Lung (tissue), 12 donors: ENCODE measurements around the gene FIGNL1. TPM values are rescaled to one million over a fixed set of nuclear protein-coding genes. Genes with fewer than 3 reads are reported as not detected.
A peak's percentile ranks its signal among the peaks of the same experiment; 100 is the strongest.

Source experiments
- ATAC-seq: fragments of 200-7000 bp; cut with Tn5 transposase; one replicate; pipeline ENCODE4 v1.9.1; 2020; ENCODE audit warnings: moderate number of reproducible peaks; ENCODE audit not compliant: insufficient read depth, low FRiP score
- DNase-seq, 3 donors: peaks; one replicate each; pipeline ENCODE4 v3.0.0-alpha.2; 2013 to 2017
- H3K27ac ChIP-seq, 2 donors: one replicate each; pipeline ENCODE4 v1.5.1; 2013; ENCODE audit warnings: mild to moderate bottlenecking in 2 of 2, moderate library complexity in 2 of 2, control low read depth in 1 of 2, inconsistent platforms in 1 of 2, low read depth in 1 of 2, low read length in 1 of 2
- H3K27me3 ChIP-seq, 3 donors: one replicate each; pipeline ENCODE4 v1.5.1; 2013; ENCODE audit warnings: low read length in 2 of 3; ENCODE audit not compliant: control insufficient read depth in 3 of 3, insufficient read depth in 3 of 3
- H3K36me3 ChIP-seq, 4 donors: one replicate each; pipeline ENCODE4 v1.5.1; 2013; ENCODE audit warnings: low read length in 4 of 4, mild to moderate bottlenecking in 1 of 4, moderate library complexity in 1 of 4; ENCODE audit not compliant: control insufficient read depth in 4 of 4, insufficient read depth in 4 of 4
- H3K4me1 ChIP-seq, 5 donors: one replicate each; pipeline ENCODE4 v1.5.1; 2013; ENCODE audit warnings: low read length in 5 of 5, mild to moderate bottlenecking in 2 of 5, moderate library complexity in 1 of 5; ENCODE audit not compliant: control insufficient read depth in 5 of 5, insufficient read depth in 5 of 5
- H3K4me3 ChIP-seq: one replicate; pipeline ENCODE4 v1.5.1; 2013; ENCODE audit warnings: mild to moderate bottlenecking, control low read depth, moderate library complexity
- H3K9ac ChIP-seq, 2 donors: one replicate each; pipeline ENCODE4 v1.5.1; 2013; ENCODE audit warnings: low read length in 2 of 2, control low read depth in 1 of 2; ENCODE audit not compliant: insufficient read depth in 1 of 2
- H3K9me3 ChIP-seq, 4 donors: one replicate each; pipeline ENCODE4 v1.5.1; 2013; ENCODE audit warnings: low read length in 3 of 4, mild to moderate bottlenecking in 1 of 4, moderate library complexity in 1 of 4; ENCODE audit not compliant: control insufficient read depth in 4 of 4, insufficient read depth in 3 of 4
- WGBS, 2 donors: extraction: QIAGEN DNeasy Blood & Tissue Kit; methylation state at CpG; one replicate each; pipeline ENCODE4 v1.1.7; 2013; 5-methylcytosine and 5-hydroxymethylcytosine counted together
- polyA plus RNA-seq, 2 donors: library from polyadenylated mRNA; stranded (reverse); fragments of 200-250 nt; gene quantifications; one replicate each; pipeline ENCODE4 v1.2.1, GENCODE V29; 2013
- total RNA-seq, 2 donors: library from RNA; depleted of rRNA in 1 of 2; stranded (reverse); fragments of >200 nt in 1 of 2; gene quantifications; one replicate each; pipeline ENCODE4 v1.2.1, GENCODE V29; 2014 to 2021
- TF ChIP-seq, protein P1 (sequence below): IDR thresholded peaks from 2 replicates; pipeline ENCODE4 v1.5.1; 2012; ENCODE audit warnings: mild to moderate bottlenecking; ENCODE audit errors: control extremely low read depth, extremely low read depth
- donor health status: control.
- donor health status: control.
- donor health status: Bipolar disorder and iron deficiency.
- donor health status: healthy.
- donor health status: DM: yes; HTN: yes; CAD: no.

FIGNL1 gene
- total and polyA plus RNA-seq, 4 donors: 3.0 to 17.0 (median 6.2) TPM

- DNase-seq (no peak), ATAC-seq (no peak)
- Histone ChIP-seq H3K4me3 (no peak overlapping the region), H3K27ac (no peak overlapping the region), H3K9ac (no peak overlapping the region), H3K27me3 (peaks cover 0 to 34% (median 24%) of the 10 kb centered on the region in 3 donors), H3K36me3 (peaks cover 0 to 6% (median 0%) of the 10 kb centered on the region in 4 donors), H3K4me1 (peaks cover 0 to 2% (median 0%) of the 10 kb centered on the region in 5 donors), H3K9me3 (peaks cover 0 to 6% (median 0%) of the 10 kb centered on the region in 4 donors)
- WGBS, 2 donors: 81 to 89% methylated on average over 7 of the region's 7 CpGs
- TF ChIP-seq, protein P1, sequence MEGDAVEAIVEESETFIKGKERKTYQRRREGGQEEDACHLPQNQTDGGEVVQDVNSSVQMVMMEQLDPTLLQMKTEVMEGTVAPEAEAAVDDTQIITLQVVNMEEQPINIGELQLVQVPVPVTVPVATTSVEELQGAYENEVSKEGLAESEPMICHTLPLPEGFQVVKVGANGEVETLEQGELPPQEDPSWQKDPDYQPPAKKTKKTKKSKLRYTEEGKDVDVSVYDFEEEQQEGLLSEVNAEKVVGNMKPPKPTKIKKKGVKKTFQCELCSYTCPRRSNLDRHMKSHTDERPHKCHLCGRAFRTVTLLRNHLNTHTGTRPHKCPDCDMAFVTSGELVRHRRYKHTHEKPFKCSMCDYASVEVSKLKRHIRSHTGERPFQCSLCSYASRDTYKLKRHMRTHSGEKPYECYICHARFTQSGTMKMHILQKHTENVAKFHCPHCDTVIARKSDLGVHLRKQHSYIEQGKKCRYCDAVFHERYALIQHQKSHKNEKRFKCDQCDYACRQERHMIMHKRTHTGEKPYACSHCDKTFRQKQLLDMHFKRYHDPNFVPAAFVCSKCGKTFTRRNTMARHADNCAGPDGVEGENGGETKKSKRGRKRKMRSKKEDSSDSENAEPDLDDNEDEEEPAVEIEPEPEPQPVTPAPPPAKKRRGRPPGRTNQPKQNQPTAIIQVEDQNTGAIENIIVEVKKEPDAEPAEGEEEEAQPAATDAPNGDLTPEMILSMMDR: no peak
These were observed 45.8 kb downstream of the FIGNL1 start for GRCh38 chr7:50404392-50404791.

GRCh38 chr7:50400114-50400513, 50.0 kb downstream of the FIGNL1 start:
- Histone ChIP-seq H3K36me3 (peaks cover 0 to 6% (median 0%) of the 10 kb centered on the region in 4 donors), H3K4me3 (no peak overlapping the region), H3K4me1 (peaks cover 0 to 2% (median 0%) of the 10 kb centered on the region in 5 donors), H3K27ac (no peak overlapping the region), H3K9me3 (peaks cover 0 to 5% (median 0%) of the 10 kb centered on the region in 4 donors), H3K27me3 (peaks cover 0 to 42% (median 38%) of the 10 kb centered on the region in 3 donors), H3K9ac (no peak overlapping the region)
- peak in 1 of 3 donors; percentile 3 for DNase-seq
- no peak for ATAC-seq
- TF ChIP-seq, protein P1: no peak
- WGBS, 2 donors: 44 to 81% methylated on average over 41 of the region's 41 CpGs

DNA sequence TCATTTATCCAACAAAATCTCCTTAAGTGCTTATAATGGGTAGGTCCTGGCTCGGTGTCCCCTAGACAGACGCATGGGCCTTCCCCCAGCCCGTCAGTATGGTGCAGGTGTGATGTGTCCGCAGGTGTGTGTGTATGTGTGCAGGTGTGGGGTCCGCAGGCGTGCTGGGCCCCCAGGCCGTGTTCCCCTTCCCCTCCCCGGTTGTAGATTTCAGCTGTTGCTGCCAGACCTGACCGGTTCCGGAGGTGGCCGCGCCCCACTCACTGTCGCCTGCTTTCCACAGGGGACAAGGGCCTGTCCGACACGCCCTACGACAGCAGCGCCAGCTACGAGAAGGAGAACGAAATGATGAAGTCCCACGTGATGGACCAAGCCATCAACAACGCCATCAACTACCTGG, 50.5 kb downstream of the FIGNL1 start:
- no peak overlapping the region for H3K27ac ChIP-seq
- no peak for ATAC-seq
- no peak for DNase-seq
- peaks cover 0 to 5% (median 0%) of the 10 kb centered on the region in 4 donors for H3K9me3 ChIP-seq
- peaks cover 0 to 42% (median 35%) of the 10 kb centered on the region in 3 donors for H3K27me3 ChIP-seq
- no peak overlapping the region for H3K9ac ChIP-seq
- peaks cover 0 to 2% (median 0%) of the 10 kb centered on the region in 5 donors for H3K4me1 ChIP-seq
- 68 to 88% methylated on average over 21 of the region's 21 CpGs for WGBS, 2 donors
- no peak overlapping the region for H3K4me3 ChIP-seq
- TF ChIP-seq, protein P1: no peak
- peaks cover 0 to 6% (median 0%) of the 10 kb centered on the region in 4 donors for H3K36me3 ChIP-seq

GRCh38 chr7:50399206-50399605, 50.9 kb downstream of the FIGNL1 start:
- H3K4me3 ChIP-seq: no peak overlapping the region

More at GRCh38 chr7:50399206-50399605, 50.9 kb downstream of the FIGNL1 start:
- 89 to 93% methylated on average over 1 of the region's 1 CpG for WGBS, 2 donors
- Histone ChIP-seq H3K9ac (no peak overlapping the region), H3K9me3 (peaks cover 0 to 5% (median 0%) of the 10 kb centered on the region in 4 donors), H3K36me3 (peaks cover 0 to 6% (median 0%) of the 10 kb centered on the region in 4 donors), H3K27me3 (peaks cover 0 to 42% (median 35%) of the 10 kb centered on the region in 3 donors), H3K4me1 (peaks cover 0 to 2% (median 0%) of the 10 kb centered on the region in 5 donors), H3K27ac (no peak overlapping the region)
- TF ChIP-seq, protein P1: no peak
- DNase-seq (no peak), ATAC-seq (no peak)
